Measurements from ENCODE around the gene UNKL. TPM values are rescaled to one million over a fixed set of nuclear protein-coding genes. Genes with fewer than 3 reads are reported as not detected.
"Not testable (repeated sequence)": the region's sequence is repeated elsewhere in the genome, so short reads cannot be mapped to it uniquely, and the experiment has no call there.

The UNKL gene
- total RNA-seq, 1 donor from 2014 or later = 9.8 TPM

GRCh38 chr16:1445518-1446203, 31.2 kb upstream of the UNKL start:
- no peak for DNase-seq

- DNase-seq = no peak
Measured at GRCh38 chr16:1444730-1445517, 30.4 kb upstream of the UNKL start.

- no peak for DNase-seq
Measured at GRCh38 chr16:1443980-1444729, 29.7 kb upstream of the UNKL start, which contains the start of gene CCDC154. TSS of gene CCDC154 (minus strand) at chr16:1444556. CDS start at chr16:1444322, 234 bp downstream.

- no peak for DNase-seq
Measured at GRCh38 chr16:1443403-1443973, 29.0 kb upstream of the UNKL start.

- DNase-seq = no peak
Measured at GRCh38 chr16:1442697-1443096, 28.2 kb upstream of the UNKL start.

- DNase-seq = no peak
Measured at GRCh38 chr16:1441391-1441829, 26.9 kb upstream of the UNKL start.

- DNase-seq = not testable (repeated sequence)
Measured at GRCh38 chr16:1439699-1440074, 25.2 kb upstream of the UNKL start.

- DNase-seq = no peak
Measured at GRCh38 chr16:1439058-1439698, 24.7 kb upstream of the UNKL start.

GRCh38 chr16:1438229-1439057, 23.9 kb upstream of the UNKL start:
- DNase-seq = no peak

- DNase-seq = no peak
Measured at GRCh38 chr16:1437606-1438005, 23.1 kb upstream of the UNKL start.

- no peak for DNase-seq
Measured at GRCh38 chr16:1436731-1437355, 22.3 kb upstream of the UNKL start.

- no peak for DNase-seq
Measured at GRCh38 chr16:1435921-1436697, 21.6 kb upstream of the UNKL start.

GRCh38 chr16:1434644-1435592, 20.4 kb upstream of the UNKL start:
- DNase-seq = no peak

GRCh38 chr16:1433756-1434155, 19.3 kb upstream of the UNKL start:
- no peak for DNase-seq

- DNase-seq = no peak
Measured at GRCh38 chr16:1433263-1433560, 18.7 kb upstream of the UNKL start.

GRCh38 chr16:1432388-1433262, 18.1 kb upstream of the UNKL start:
- no peak for DNase-seq

GRCh38 chr16:1431497-1432270, 17.2 kb upstream of the UNKL start:
- no peak for DNase-seq

All from skin of body (tissue), 2 donors.